PC-9 (cell line): ENCODE results near the gene ZNF41. TPM values are rescaled to one million over a fixed set of nuclear protein-coding genes. Genes with fewer than 3 reads are reported as not detected.

Source experiments
- BruUV-seq: library from RNA; stranded (reverse); fragments of 400-500 nt; replicated peaks from 2 replicates; lab custom pipeline; 2021; lab: Mats Ljungman, UMichigan
- CTCF ChIA-PET: fragments of 300-600 bp; sonication (Branson Sonifier 250); formaldehyde crosslinking; loops from one replicate; lab custom pipeline; 2022; ENCODE audit warnings: antibody characterized with exemption; lab: Charles Lee
- POLR2A ChIA-PET: fragments of 300-600 bp; sonication (Branson Sonifier 250); formaldehyde crosslinking; loops from one replicate; lab custom pipeline; 2022; ENCODE audit warnings: antibody characterized with exemption; ENCODE audit not compliant: unreplicated experiment; lab: Charles Lee
- DNase-seq, 2 experiments: peaks; one replicate each; pipeline versions ENCODE4 v3.0.0 to v3.0.0-alpha.2; 2015 to 2022; ENCODE audit warnings: mixed read lengths in 1 of 2
- H2AFZ ChIP-seq: fragments of 200-600 bp; sonication (generic); 2 replicates; pipeline ENCODE4 v1.8.1; 2017; ENCODE audit warnings: antibody characterized with exemption
- H3F3A ChIP-seq: fragments of 200-600 bp; sonication (generic); 2 replicates; pipeline ENCODE4 v1.8.1; 2017; ENCODE audit warnings: antibody characterized with exemption, mild to moderate bottlenecking, low read depth; ENCODE audit not compliant: insufficient read depth
- H3K27ac ChIP-seq: fragments of 200-600 bp; sonication (generic); 2 replicates; pipeline ENCODE4 v1.6.1; 2016; ENCODE audit warnings: mixed run types
- H3K27me3 ChIP-seq: fragments of 200-600 bp; sonication (generic); 2 replicates; pipeline ENCODE4 v1.6.1; 2016; ENCODE audit warnings: low read depth, mixed run types; ENCODE audit not compliant: insufficient read depth
- H3K36me3 ChIP-seq: fragments of 200-600 bp; sonication (generic); 2 replicates; pipeline ENCODE4 v1.6.1; 2016; ENCODE audit warnings: low read depth, mixed run types
- H3K4me1 ChIP-seq: fragments of 200-600 bp; sonication (generic); replicated peaks from 2 replicates; pipeline ENCODE4 v1.6.1; 2016; ENCODE audit warnings: mixed run types; ENCODE audit not compliant: insufficient read depth
- H3K4me2 ChIP-seq: fragments of 200-600 bp; sonication (generic); 2 replicates; pipeline ENCODE4 v1.6.1; 2017; ENCODE audit warnings: mixed run types
- H3K4me3 ChIP-seq: fragments of 200-600 bp; sonication (generic); 2 replicates; pipeline ENCODE4 v1.6.1; 2016; ENCODE audit warnings: mixed run types
- H3K79me2 ChIP-seq: fragments of 200-600 bp; sonication (generic); 2 replicates; pipeline ENCODE4 v1.6.1; 2017; ENCODE audit warnings: low read depth, mixed run types
- H3K9me2 ChIP-seq: fragments of 200-600 bp; sonication (generic); 2 replicates; pipeline ENCODE4 v1.8.1; 2017; ENCODE audit warnings: mild to moderate bottlenecking; ENCODE audit not compliant: insufficient read depth
- H3K9me3 ChIP-seq: fragments of 200-600 bp; sonication (generic); 2 replicates; pipeline ENCODE4 v1.8.1; 2016; ENCODE audit warnings: low read depth; ENCODE audit not compliant: insufficient read depth
- H4K20me1 ChIP-seq: fragments of 200-600 bp; sonication (generic); 2 replicates; pipeline ENCODE4 v1.8.1; 2017; ENCODE audit not compliant: insufficient read depth
- CTCF ChIP-seq: fragments of 200-600 bp; sonication (generic); conservative IDR thresholded peaks from 2 replicates; pipeline ENCODE4 v1.6.1; 2017; ENCODE audit warnings: mixed run types, antibody characterized with exemption, mild to moderate bottlenecking, moderate library complexity
- EZH2 ChIP-seq: fragments of 200-600 bp; sonication (generic); IDR thresholded peaks from 2 replicates; pipeline ENCODE4 v1.8.0; 2017; ENCODE audit warnings: antibody characterized with exemption, low read depth
- intact Hi-C: fragments of 100-400 bp; cut with micrococcal nuclease; formaldehyde crosslinking; loops from one replicate; pipeline ENCODE4 v1.10.0; 2022; ENCODE audit not compliant: unreplicated experiment
- total RNA-seq: library from RNA; stranded (reverse); gene quantifications from 2 replicates; pipeline ENCODE4 v1.2.3, GENCODE V29; 2021

The ZNF41 gene
- total RNA-seq, 1 experiment from 2014 or later, result 3.1 TPM

- no peaks in the 10 kb centered on the region for H3K9me2 ChIP-seq
- no peaks in the 10 kb centered on the region for H3K4me1 ChIP-seq
- no peaks in the 10 kb centered on the region for H3F3A ChIP-seq
- H3K79me2 ChIP-seq, result no peaks in the 10 kb centered on the region
- no TSS peak for BruUV-seq
- no peak overlapping the region for H3K27ac ChIP-seq
- no peak overlapping the region for H2AFZ ChIP-seq
- no peak for DNase-seq
- ChIA-PET POLR2A (no interaction called here), CTCF (no interaction called here)
- H3K36me3 ChIP-seq, result no peaks in the 10 kb centered on the region
- no peaks in the 10 kb centered on the region for H3K9me3 ChIP-seq
- no peak overlapping the region for H3K4me2 ChIP-seq
- no peak for TF ChIP-seq EZH2
- TF ChIP-seq CTCF, result no peak
- intact Hi-C loops, result no loop called here
- H3K4me3 ChIP-seq, result no peak overlapping the region
- H4K20me1 ChIP-seq, result no peaks in the 10 kb centered on the region
- no peaks in the 10 kb centered on the region for H3K27me3 ChIP-seq
These were observed 36.6 kb downstream of the ZNF41 start for GRCh38 chrX:47446431-47446830.

GRCh38 chrX:47430925-47431324 is 52.1 kb downstream of the ZNF41 start:
- ChIA-PET POLR2A (no interaction called here), CTCF (no interaction called here)
- H3K4me1 ChIP-seq, result no peaks in the 10 kb centered on the region
- DNase-seq, result no peak
- no peak overlapping the region for H2AFZ ChIP-seq
- H3K27ac ChIP-seq, result no peak overlapping the region
- H3K79me2 ChIP-seq, result no peaks in the 10 kb centered on the region
- TF ChIP-seq CTCF (no peak), EZH2 (no peak)
- H3K9me3 ChIP-seq, result no peaks in the 10 kb centered on the region
- H3K27me3 ChIP-seq, result no peaks in the 10 kb centered on the region
- intact Hi-C loops, result no loop called here
- no peak overlapping the region for H3K4me2 ChIP-seq
- H4K20me1 ChIP-seq, result no peaks in the 10 kb centered on the region
- H3K9me2 ChIP-seq, result no peaks in the 10 kb centered on the region
- H3K36me3 ChIP-seq, result no peaks in the 10 kb centered on the region
- H3F3A ChIP-seq, result no peaks in the 10 kb centered on the region
- BruUV-seq, result no TSS peak
- H3K4me3 ChIP-seq, result no peak overlapping the region

- Histone ChIP-seq H4K20me1 (no peaks in the 10 kb centered on the region), H3K27ac (no peak overlapping the region), H3K9me3 (no peaks in the 10 kb centered on the region), H3K9me2 (no peaks in the 10 kb centered on the region), H3K4me3 (no peak overlapping the region), H3K4me1 (no peaks in the 10 kb centered on the region), H2AFZ (no peak overlapping the region), H3K27me3 (no peaks in the 10 kb centered on the region), H3K79me2 (no peaks in the 10 kb centered on the region), H3K4me2 (no peak overlapping the region), H3K36me3 (no peaks in the 10 kb centered on the region), H3F3A (no peaks in the 10 kb centered on the region)
- no peak for TF ChIP-seq CTCF
- TF ChIP-seq EZH2, result no peak
- DNase-seq, result no peak
- intact Hi-C loops, result no loop called here
- ChIA-PET POLR2A (no interaction called here), CTCF (no interaction called here)
- no TSS peak for BruUV-seq
These were observed 60.6 kb downstream of the ZNF41 start for GRCh38 chrX:47422444-47422843.
